ENCODE data around the gene GREM2.

The GREM2 gene

DNA sequence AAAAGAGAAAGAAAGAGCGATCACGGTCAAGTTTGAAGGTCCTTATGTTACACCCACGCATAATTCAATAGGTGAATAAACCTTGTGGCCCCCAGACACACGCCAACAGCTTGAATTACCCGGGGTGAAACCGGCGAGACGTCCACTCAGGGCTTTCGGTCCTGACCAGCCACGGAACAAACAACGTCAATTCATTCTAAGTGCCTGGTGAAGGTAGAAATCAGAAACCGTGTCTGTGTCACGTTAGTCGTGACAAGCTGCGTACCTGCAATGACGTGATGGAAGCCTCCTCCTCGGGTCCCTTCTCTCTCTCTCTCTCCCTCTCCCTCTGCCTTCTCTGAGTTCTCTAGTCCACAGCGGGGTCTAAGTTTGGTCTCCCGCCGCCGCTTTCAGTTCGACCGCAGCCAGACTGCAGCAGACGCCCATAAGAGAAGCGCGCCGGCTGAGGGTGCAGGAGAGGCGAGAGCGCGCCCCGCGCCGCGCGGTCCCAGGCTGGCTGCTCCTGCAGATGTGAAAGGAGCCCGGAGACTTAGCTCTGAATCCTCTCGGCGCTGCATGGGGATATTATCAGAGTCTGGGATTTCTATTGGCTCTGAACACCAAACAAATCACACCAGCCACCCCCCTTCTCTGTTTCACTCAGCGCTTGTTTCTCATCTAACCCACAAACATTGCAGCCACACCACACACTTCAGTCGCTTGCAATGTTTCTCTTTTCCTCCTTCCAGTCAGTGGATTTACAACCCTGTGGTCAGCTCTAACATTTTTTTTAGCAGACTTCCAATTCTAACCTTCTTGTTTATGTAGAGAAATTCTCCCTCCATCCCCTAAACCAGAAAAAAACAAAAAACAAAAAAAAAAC lies at the start of gene GREM2:
GREM2 (minus strand) TSS at position 537 of the 862 bp plus-strand sequence. CDS start 118,680 bp downstream, outside the sequence.
- peak; percentile 2 to 53 for DNase-seq

DNA sequence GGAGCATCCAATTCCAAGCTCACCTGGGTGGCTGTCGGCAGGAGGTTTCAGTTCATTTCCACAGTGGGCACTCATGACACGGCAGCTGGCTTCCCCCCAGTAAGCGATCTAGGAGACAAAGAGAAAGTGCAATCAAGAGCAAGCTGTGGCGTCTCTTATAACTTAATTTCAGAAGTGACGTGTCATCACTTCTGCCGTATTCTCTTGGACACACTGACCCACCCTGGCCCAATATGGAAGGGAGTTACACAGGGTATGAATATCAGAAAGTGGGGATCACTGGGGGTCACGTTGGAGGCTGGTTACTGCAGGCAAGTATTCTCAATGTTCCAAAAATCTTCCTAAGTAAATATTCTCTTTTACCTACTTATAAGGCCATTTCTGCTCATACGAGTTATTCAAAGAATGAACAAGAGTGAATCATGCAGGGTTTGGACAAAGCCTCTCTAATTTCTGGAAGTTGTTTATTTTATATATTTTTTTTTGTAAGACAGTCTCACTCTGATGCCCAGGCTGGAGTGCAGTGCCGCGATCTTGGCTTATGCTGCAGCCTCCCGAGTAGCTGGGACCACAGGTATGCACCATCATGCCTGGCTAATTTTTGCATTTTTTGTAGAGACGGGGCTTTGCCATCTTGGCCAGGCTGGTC lies 46.5 kb upstream of the GREM2 start:
- DNase-seq = no peak

DNA sequence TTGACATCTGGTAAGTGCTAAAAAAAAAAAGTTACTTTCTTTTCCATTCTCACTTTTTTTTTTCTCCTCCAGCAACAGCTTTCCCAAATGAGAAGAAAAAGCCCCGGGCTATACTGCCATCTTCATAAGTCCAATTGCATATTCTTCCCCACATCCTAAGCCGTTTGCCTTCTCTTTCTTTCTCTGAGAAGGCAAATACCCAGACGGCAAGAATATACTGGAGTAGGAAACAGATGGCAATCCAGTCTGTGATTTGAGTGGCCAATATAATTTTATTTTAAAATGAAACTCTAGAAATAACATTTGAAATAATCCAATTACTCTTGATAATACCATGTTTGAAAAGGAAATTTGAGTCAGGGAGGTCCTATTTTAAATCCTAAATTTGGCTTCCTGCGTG lies 44.6 kb upstream of the GREM2 start:
- DNase-seq = no peak

DNA sequence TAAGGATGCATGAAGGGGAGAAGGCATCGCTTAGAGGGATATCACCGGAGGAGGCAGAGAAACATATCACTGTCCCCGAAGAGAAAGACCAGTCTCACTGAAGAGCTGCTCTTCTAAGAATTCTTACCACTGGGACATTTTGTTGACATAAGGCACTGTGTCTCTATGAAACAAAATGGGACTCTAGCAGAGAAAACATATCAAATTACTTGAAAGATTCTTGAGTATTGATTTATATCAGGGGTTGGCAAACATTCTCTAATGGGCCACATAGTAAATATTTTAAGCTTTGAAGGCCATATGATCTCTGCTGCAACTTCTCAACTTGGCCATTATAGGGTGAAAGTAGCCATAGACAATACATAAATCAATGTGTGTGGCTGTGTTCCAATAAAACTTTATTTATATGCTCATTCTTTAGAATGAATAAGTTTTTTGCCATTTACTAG lies 41.0 kb upstream of the GREM2 start:
- no peak for DNase-seq

DNA sequence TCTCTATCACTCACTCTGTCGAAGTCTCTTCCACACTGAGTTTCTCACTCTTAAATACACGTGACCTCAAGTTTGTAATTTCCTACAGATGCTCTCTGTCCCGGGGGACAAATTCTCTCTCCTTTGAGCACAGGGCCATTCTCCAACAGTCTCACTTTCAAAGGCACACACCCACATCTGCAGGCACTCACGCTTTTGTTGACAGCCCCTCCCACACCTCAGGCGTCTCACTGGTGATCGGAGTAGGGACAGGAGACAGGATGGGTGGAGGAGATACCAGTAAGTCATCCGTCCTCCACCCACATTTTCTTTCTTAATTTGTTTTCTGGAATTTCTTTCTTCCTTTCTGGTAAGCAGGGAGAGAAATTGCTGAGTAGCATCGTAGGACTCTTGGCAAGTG lies 40.6 kb upstream of the GREM2 start:
- no peak for DNase-seq

DNA sequence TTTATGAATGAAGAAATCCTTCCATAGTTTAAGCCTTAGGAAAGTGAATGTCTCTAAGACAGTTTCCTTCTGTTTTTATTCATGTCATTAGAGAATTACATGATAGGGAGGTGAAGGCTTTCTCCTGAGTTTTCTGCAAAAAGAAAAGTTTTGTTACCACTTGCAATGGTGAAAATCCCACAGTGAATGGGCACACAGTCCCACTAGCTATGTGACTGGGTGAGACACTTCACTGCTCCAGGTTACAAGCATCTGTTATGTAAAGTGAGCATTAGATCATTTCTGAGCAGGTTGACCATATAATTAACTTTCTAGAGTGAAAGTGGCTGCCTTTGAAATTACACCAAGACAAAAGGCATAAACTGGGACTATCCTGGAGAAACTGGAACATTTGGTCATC lies 38.9 kb upstream of the GREM2 start:
- no peak for DNase-seq

DNA sequence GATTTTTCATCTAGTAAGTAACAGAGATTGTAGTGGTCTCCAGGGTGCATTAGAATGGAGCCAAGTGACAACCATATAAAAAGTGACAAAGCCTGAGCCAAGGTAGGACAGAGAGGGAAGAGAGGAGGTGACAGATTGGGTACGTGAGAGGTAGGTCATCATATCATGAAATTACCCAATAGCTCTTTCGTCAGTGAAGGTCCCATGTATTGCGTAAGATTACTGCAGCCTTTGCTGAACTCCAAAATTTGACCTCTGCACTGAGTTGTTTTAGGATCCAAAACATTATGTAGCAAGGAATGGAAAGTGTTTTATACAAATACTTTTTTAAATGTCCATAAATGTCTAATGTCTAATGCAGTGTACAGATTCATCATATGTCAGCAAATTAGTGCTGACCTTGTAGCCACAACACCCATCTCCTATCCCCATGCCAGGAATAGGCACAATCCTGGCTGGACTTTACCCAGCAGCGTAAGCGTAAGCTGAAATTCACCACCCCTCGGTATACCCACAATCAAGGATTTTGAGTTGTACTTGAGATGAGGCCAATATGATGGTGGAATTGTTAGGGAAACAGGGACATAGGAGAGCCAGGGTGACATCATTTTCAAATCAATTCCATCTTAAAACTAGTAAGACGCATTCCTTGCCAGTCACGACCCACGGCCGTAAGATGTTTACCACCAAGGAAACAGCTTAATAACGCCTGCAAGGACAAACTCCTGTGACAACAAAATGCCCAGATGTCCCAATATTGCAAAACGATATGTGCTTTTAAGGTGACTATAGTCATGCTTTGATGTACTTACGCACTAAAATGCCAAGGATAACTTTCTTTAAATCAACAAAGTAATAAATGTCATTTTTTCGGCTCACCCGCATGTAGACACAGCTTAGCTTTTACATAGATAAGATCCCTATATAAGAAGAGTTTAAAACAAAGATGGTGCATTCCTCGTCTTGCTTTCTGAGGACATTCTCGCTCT lies 38.1 kb upstream of the GREM2 start:
- no peak for DNase-seq

DNA sequence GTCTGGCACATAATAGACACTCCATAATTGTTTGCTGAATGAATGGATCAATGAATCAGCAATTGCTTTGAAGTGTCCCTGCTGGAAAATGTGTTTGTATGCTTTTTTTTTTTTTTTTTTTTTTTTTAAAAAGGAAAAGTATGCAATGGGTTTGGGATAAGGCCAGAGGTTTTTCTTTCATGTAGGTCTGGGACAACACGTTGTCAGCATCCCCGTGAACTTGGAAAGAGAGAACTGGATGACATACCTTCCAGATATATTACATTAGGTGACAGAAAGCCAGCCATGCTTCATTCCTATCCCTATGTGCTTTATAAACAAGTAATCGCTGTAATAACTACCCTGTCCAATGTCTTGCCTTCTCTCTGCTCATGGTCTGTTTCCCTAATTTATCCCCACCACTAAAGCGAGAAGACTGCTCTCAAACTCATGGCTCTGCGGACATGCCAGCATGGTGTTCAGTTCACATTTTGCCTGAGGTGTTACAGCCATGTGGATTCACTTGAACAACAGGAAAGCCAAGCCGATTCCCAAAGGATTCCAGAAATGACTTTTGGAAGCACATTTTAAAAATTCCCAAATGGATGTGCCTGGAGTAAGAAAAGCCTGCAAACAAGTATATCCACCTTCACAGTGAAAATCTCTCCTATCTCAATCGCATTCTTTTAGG lies 34.8 kb upstream of the GREM2 start:
- DNase-seq = no peak

DNA sequence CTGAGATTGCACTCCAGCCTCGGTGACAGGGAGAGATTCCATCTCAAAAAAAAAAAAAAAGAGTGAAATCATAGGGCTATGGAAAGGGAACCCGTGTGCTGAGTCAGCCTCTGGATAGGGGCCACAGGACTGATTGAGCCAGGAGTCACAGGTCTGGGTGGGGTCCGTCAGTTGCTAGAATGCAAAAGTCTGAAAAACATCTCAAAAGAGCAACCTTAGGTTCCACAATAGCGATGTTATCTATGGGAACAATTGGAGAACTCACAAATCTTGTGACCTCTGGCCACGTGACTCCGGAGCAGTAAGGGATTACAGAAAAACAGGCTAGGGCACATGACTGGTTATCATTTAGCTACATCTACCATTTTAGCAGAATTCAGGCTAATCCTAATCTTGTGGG lies 32.8 kb upstream of the GREM2 start:
- no peak for DNase-seq

DNA sequence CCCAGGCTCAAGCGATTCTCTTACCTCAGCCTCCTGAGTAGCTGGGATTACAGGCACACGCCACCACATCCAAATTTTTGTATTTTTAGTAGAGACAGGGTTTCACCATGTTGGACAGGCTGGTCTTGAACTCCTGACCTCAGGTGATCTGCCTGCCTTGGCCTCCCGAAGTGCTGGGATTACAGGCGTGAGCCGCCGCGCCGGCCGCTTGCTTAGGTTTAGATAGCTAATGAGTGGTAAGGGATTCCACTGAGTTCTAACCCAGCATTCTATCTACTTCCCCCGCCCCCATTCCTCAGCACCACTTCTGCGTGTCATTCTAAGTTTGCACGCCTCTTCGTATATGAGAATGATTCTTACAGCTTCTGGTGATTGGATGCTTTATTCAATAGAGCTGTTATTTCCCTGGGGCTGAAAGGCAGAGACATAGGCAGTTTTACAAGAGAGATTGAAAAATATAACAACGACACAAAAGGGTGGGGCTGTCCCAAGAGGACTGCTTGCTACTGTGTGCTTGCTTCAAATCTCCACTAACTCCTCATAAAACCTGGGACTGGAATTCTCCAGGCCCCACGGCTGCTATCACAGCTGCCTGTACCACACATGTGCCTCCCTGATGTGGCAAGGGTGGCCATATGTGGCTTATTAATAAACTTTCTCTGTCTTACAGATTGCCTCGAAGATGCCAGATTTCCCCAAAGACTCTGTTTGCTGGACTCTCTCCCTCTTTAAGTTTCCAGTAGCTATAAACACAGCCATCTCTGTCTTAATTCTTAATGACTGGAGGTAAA lies 23.7 kb upstream of the GREM2 start:
- no peak for DNase-seq

DNA sequence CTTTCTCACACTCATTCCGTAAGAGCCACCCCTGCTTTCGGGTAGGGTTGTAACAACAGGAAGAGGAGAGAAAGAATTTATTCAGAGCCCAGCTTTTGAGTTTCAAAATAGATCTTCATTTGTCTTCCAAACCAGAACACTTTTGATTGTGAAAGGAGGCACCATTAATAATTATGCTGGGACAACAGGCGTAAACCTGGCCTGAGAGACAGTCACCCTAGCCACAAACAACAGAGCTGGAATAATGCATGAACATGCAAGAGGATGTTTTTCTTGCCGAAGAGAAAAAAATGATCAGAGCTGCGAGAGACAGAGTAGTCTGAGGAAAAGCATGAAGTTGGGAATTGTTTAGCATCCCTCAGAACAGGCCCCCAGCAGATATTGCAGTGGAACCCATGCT lies 18.5 kb upstream of the GREM2 start:
- no peak for DNase-seq

DNA sequence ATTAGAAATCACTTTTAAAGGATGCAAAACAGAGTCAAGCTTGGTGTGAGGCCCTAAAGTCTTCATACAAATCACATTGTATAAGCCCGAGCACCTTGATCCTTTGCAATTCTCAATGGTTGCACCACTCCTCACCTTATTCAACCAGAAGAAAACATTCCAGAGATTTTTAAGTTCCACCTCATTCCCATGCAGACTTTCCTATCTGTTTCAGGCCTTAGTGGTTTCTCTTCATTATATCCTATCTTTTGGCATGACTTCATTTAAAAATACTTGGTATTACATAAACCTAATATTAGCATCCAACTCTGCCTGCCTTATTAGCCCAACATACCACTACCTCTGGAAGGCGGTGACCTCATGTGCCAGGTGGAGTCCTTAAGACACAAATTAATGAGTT lies 9.3 kb upstream of the GREM2 start:
- no peak for DNase-seq

DNA sequence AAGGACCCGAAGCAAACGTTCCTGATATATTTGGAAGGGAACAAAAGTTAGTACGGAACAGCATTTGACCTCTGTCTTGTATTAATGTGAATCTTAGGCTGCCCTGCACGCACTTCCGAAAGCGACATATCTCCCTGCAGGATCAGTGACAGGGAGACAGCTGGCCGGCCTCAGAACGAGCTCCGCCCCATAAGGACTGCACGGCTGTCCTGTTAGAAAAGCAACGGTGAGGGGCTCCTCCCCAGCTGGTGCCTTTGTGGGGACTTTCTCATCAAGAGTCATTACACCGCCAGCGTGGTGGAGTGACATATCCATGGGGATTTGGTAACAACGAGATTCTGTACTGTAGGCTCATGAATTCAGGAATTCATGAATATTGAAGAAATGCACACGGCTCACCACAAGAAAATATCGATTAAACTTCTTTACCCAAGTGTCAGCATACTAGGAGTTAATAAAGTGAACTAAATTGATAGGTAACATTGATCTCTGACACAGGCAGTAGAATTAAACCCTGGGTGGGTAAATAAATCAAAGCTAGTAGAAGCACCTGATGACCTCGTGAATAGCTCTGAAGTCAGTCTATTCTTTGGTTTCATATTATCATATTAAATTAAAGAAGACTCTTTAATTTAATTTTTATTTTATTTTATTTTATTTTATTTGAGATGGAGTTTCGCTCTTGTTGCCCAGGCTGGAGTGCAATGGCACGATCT lies 8.1 kb upstream of the GREM2 start:
- no peak for DNase-seq

DNA sequence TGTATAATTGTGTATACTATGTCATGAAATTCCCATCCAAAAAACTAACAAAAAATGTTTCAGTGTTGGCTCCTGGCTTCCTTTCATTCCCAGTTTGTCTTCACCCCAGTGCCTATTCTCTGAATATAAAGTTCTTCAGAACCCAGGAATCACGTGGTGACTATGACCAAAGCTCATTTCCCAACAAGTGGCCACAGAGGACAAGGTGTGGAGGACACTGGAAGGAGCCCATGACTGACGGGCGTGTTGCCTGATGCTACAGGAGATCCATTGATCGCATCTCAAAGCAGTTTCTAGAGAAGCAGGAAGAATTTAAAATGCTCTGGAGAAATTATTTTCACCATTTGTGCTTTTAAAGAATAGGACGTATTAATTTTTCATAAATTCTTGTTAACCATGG lies 7.4 kb upstream of the GREM2 start:
- DNase-seq = no peak

DNA sequence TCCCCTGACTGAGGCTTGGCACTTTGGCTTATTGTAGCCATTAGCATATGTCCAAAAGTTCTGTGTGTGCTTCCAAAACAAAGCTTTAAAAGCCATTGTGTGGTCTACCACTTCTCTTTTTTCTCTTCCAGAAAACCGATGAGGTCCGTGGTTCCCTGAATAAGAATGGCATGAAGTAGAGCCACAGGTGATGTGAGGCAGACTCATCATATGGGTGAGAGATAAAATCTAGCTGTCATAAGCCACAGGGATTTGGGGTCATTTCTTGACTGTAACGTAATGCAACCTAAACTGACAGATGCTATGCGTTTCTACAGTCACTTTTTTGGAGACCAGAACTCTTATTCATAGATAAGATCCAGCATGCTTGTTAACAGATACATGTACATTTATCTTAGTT lies 7.0 kb upstream of the GREM2 start:
- DNase-seq = no peak

DNA sequence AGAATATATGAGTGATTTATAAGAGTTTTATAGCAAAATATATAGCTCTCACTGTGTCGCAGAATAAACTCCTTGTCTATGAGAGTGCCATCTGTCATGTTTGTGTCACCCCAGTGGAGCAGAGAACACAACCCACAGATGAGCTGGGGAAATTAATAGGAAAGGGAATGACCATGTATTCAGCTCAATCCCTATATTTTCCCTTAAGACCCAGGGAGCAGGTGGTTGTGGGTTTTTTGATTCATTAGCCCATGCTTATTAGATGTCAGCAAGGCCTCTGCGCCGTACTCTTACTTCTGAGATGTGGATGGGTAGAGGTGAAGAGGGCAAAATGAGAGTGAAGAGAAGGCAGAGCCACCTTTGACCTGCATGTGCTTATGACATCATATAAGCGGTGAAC lies 4.1 kb upstream of the GREM2 start:
- no peak for DNase-seq

DNA sequence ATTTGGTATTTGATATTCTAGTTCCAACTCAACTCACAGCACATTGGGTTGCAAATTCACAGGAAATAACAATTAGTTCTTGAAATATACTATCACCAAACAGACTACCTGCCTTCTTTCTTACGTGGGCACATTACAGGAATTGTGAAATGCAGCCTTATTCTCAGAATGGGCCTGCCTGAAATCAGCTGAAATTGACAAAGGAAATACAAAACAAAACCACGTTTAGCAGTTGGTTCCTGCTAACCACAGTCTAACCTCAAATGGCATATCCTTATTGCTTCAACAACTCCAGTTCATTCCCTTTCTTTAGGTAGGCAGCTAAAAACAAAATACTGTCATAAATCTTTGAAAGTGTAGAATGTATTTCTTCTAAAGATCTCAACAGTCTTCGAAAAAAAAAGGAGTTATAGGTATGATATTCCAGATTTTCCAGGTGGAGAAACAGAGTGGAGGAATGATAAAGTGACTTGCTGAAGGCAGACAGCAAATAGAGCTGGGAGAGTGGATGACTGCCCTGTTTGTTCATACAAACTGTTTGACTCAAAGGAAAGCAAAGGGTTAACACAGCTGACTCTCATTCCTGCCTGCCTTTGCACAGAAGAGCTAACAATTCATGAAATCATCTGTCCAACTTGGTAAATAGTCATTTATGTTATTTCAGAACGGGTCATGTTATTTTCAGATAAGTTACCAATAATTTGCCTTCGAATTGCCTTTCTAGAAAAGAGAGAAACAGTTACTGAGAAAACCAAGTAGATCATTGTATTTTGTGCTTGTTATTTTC lies 1.6 kb upstream of the GREM2 start:
- peak in 1 of 2 donors; percentile 58 for DNase-seq

DNA sequence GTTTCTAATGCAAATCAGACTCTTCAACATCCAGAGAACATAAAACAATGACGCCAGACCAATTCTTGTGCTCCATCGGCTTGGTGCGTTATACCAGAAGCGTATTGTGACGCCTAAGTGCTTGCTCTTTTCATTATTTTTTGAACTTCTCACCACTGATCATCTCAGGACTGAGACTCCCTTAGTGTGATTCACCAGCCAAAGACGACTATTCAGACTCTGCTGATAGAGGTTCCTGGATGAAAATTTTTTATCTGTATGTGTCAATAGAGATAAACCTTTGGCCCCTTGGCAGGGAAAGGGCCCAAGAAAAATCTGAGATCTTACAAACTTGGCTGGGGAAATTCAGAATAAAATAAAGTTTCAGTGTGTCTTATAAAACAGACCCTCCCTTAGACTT lies 856 bp upstream of the GREM2 start:
- no peak for DNase-seq

DNA sequence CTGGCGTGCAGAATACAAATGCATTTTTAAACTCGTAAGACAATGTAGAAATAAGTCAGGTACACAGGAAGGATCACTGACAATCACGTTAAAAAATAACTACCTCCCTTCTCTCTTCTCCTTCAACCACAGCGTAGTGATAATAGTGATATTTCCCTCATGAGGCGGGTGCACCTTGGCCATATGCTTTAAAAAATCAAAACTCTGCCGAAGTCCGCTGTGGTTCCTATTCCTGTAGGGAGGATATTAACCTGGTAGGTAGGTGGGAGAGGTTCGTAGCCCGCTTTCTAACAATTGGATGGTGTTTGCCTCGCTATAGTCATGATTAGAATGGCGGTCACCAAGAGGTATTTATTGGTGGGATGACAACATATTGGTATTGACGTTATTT lies 732 bp downstream of the GREM2 start:
- DNase-seq = peak in 1 of 2 donors; percentile 9

DNA sequence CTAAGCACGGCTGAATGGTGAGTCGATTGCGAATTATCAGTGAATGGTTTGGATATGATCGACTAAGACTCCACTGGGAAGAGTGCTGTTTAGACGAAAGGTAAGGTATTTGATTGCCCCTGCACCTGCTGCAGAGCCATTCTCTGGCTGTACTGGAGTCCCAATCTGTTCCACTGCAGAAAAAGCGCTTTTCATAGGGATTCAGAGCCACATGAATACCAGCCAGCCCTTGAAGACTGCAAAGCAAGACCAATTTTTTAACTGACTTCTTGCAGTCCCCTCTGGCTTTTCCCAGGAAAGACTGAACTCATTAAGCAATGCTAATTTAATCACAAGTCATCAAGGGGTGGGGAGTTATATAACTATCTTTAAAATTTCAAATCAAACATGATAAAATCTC lies 1.3 kb downstream of the GREM2 start:
- DNase-seq = no peak
